Dedifferentiated amniotic fluid mesenchymal stem cell (primary cell): ENCODE data around the gene TOE1.

Experiments used
- DNase-seq: peaks from one replicate; pipeline ENCODE4 v3.0.0-alpha.2; 2016; ENCODE audit errors: extremely low spot score

The TOE1 gene

GRCh38 chr1:45326627-45327623 is 13.0 kb upstream of the TOE1 start, which contains the start of gene HPDL:
TSS of gene HPDL (plus strand) at chr1:45326895. CDS start at chr1:45327149, 254 bp downstream.
- DNase-seq: no peak

DNA sequence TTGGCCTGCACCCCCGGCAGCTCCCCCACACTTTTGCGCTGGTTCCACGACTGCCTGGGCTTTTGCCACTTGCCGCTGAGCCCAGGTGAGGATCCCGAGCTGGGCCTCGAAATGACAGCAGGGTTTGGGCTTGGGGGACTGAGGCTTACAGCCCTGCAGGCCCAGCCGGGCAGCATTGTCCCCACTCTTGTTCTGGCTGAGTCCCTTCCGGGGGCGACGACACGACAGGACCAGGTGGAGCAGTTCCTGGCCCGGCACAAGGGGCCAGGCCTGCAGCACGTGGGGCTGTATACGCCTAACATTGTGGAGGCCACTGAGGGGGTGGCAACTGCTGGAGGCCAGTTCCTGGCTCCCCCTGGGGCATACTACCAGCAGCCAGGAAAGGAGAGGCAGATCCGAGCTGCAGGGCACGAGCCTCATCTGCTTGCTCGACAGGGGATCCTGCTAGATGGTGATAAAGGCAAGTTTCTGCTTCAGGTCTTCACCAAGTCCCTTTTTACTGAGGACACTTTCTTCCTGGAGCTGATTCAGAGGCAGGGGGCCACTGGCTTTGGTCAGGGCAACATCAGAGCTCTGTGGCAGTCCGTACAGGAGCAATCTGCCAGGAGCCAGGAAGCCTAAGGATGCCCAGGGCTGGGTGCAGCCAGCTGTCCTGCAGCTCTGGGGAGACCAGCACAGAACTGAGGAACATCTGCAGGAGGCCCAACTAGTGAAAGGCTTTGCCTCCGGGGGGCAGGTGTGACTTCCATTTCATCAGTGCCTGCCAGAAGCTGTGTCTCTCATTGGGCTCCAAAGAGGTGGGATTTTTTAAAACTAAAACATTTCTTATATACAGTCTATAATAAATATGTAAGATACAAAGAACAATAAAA is 12.1 kb upstream of the TOE1 start:
- no peak for DNase-seq

- DNase-seq: no peak
Measured at GRCh38 chr1:45328680-45329079, 11.3 kb upstream of the TOE1 start.

DNA sequence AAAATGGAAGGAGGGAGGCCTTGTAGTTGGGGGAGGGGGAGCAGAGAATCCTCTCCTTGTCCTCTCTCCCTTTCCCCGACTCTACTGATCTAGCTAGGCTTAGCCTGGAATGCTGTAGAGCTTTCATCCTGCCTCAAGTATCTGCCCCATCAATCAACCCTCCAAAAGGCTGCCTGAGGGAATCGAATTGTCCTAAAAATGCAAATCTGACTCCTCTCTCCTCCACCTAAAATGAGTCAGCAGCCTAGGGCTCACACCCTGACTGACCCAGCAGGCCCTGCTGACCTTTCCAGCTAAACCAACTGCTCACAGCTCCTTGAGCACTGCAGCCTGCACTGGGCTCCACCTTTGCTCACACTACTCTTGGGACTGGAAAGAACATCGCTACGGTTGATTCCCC is 10.5 kb upstream of the TOE1 start:
- DNase-seq: no peak

GRCh38 chr1:45331436-45332345 is 8.3 kb upstream of the TOE1 start:
- no peak for DNase-seq

DNA sequence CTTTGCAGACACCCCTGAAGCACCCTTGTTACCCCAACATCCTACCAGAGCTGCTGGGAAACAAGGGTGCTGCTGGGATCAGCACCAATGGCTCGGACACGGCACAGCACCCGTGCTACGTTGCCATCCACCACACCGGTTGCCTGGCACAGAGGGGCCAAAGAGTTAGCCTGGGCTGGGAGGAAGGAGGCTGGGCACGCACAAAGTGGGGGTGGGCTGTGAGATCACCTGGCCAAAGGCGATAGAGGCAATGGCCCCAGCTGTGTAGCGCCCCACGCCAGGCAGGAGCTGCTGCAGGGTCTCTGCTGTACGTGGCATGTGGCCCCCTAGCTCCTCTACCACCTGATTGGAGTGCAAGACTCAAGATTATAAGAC is 7.6 kb upstream of the TOE1 start:
- DNase-seq: no peak

DNA sequence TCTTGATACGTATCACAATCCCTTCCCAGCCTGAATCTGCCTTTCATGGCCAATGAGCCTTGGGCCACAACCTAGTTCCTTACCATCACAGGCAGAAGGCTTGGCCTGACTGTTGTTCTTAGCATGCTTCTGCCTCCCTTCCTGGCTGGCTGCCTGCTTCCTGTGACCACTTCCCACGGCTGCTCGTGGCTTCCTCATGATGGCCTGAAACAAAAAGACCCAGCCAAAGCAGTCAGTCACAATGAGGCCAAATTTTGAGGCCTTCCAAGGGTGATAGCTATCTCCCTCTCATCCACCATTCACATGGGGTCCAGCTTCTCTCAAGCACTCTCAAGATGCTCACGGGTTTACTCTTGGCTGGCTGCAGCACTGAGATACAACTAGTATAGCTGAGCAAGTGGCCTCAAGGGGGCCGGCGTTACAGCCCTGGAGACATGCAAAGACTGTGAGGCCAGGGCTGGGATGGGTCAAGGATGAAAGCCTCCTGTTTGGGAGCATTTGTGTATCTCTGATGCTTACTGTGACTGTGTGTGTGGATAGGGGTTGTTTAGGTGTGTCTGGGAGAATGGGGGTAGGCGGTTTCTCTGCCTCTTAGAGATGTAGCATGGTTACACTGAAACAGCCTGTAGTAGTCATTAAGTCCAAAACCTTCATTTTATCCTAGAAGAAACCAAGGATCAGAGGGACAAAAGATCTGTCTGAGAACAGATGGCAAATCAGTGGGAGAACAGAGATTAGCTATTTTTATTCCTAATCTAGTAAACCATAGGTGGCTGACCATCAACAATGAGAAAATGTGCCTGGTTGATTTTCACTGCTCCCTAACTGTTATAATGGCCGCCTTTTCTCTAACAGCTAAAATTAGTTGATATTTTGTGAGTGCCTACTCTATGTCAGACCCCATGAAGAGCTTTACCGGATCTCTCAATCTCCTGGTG is 5.4 kb upstream of the TOE1 start:
- DNase-seq: no peak

DNA sequence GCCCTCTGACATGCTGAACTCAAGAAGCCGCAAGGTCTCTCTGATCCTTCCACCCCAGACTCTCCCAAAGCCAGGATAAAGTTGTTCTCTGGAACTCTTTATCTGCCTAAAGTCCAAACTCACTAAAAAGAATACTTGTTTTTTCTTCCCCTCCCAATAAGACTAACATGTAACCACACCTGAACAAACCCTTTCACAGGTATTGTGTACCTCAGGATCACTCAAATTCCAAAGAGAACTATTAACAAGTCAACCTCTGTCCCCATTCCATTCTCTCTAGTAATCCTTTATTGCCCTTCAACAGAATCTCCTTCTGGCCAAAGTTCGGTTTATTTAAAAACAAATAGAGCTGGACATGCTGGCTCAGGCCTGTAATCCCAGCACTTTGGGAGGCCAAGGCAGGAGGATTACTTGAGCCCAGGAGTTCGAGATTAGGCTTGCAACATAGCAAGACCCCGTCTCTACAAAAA is 4.1 kb upstream of the TOE1 start:
- no peak for DNase-seq

GRCh38 chr1:45337630-45338325 is 2.2 kb upstream of the TOE1 start:
- DNase-seq: no peak

- DNase-seq: no peak
Measured at GRCh38 chr1:45340816-45341466, 971 bp downstream of the TOE1 start.

DNA sequence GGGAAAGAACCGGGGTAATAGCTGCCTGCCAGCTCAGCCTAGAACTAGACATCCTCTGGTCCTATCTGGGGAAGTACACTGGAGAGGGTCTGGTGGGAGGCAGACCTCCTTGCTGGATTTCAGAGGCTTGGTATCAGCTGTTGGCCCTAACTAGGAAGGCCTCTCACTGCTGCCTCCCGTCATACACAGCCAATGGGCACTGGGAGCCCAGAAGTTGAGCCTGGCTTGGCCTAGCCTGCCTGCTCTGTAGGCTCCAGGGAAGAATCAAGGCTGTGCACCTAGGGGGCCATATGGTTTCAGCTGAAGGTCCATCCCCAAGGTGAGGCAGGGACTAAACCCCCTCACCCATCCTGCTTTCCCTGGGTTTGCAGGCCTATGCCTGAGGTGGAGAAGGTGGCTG is 4.5 kb downstream of the TOE1 start:
- DNase-seq: no peak

GRCh38 chr1:45345014-45345413 is 5.0 kb downstream of the TOE1 start:
- no peak for DNase-seq

DNA sequence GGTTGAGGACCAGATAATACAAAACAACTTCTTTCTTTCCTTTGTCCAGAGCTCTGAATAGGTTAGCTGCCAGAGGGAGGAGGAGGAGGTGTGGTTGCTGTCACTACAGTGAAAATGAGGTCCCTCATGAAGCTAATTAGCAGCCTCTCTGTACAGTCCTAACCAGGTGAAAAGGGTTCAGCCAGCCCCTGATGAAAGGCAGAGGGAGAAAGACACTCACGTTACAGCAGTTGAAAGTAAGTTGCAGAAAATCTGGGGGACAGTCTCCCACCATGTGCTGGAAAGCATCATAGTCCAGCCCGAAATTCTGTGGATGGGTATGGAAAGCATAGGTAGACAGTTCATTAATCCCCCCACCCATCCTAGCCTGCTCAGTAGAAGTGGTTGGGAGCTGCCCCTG is 6.5 kb downstream of the TOE1 start:
- DNase-seq: no peak

DNA sequence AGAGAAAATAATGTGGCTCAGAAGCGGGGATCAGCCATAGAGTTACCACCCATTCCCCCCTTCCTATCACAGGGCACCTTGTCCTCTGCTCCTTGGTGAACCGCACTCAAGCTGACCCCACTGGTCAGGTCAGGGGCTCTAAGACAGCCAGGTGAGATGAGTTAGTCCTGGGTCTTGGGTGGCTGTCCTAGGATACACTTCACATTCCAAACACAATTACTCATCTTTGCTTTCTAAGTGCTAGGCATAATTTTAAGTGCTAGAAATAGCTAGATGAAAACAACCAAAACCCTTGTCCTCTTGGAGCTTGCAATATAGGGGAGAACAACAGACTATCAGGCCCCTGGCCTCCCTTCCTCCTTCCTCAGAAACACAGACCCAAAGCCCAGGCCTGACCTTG is 8.1 kb downstream of the TOE1 start:
- DNase-seq: no peak

GRCh38 chr1:45348609-45348965 is 8.6 kb downstream of the TOE1 start:
- DNase-seq: no peak

- no peak for DNase-seq
Measured at GRCh38 chr1:45348966-45349677, 9.2 kb downstream of the TOE1 start.

DNA sequence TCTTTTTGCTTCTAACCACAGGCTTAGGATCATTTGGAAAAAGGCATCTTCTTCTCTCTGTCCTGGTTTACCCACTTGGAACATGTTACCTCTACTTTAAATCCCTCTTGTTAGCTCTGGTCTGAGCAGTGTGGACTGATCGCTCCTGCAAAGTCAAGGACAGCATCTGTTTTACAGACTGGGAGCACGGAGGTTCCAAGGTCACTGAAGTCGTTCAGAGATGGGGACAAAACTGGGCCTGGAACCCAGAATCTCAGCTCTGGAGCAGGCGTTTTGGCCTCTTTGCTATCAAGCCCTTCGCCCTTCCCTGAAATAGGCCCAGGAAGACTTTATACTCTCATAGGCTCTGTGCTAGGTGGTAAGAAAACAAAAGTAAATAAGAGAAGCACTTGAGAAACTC is 11.5 kb downstream of the TOE1 start:
- DNase-seq: no peak

DNA sequence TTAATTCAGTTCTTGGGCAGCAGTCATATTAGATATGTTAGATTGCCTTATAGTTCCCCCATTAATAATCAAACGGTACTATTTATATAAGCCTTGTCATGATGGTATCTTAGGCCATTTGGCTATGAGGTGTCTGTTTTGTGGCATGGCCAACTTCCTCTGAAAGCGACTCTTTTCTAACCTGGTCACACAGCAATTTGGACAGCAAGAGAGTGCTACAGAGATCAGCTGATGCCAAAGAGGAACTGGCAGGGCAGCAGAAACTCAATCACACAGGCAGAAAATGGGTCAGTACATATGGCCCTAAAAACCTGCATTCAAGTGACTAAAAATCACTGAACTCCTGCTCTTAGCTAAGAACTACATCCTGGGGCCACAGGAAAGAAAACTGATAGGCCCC is 13.7 kb downstream of the TOE1 start:
- no peak for DNase-seq

- DNase-seq: no peak
Measured at GRCh38 chr1:45354838-45355237, 14.9 kb downstream of the TOE1 start.
